H1 (cell line): ENCODE data around the gene TMEM200C. TPM values are rescaled to one million over a fixed set of nuclear protein-coding genes. Genes with fewer than 3 reads are reported as not detected.

Experiments
- CTCF ChIA-PET: fragments of 300-600 bp; sonication (Branson Sonifier 250); formaldehyde crosslinking; loops from one replicate; lab custom pipeline; 2021; ENCODE audit not compliant: partially characterized antibody; lab: Charles Lee
- POLR2A ChIA-PET: fragments of 300-600 bp; sonication (Branson Sonifier 250); formaldehyde crosslinking; loops from one replicate; lab custom pipeline; 2021; ENCODE audit warnings: inconsistent platforms; ENCODE audit not compliant: partially characterized antibody; lab: Charles Lee
- DNase-seq, 2 experiments: peaks; one replicate each; pipeline versions ENCODE4 v3.0.0 to v3.0.0-alpha.2; 2010 to 2022; ENCODE audit warnings: low spot score in 2 of 2, low read depth in 1 of 2, mixed read lengths in 1 of 2
- FAIRE-seq: peaks from 2 replicates; lab custom pipeline; 2011; peaks lifted over from hg19 to GRCh38; lab: Jason Lieb, UNC
- H2AFZ ChIP-seq: 2 replicates; pipeline ENCODE4 v1.8.1; 2012; ENCODE audit warnings: low read length, inconsistent platforms
- H2AK5ac ChIP-seq: 2 replicates; pipeline ENCODE4 v1.6.1; 2013; ENCODE audit warnings: low read depth, low read length
- H2BK120ac ChIP-seq: replicated peaks from 2 replicates; pipeline ENCODE3; 2013; ENCODE audit warnings: low read depth, low read length, inconsistent platforms
- H2BK12ac ChIP-seq: 2 replicates; pipeline ENCODE4 v1.6.1; 2013; ENCODE audit warnings: low read depth, low read length
- H2BK15ac ChIP-seq: 2 replicates; pipeline ENCODE4 v1.6.1; 2013; ENCODE audit warnings: low read length
- H2BK20ac ChIP-seq: 2 replicates; pipeline ENCODE4 v1.6.1; 2013; ENCODE audit warnings: low read length
- H2BK5ac ChIP-seq: 2 replicates; pipeline ENCODE4 v1.6.1; 2013; ENCODE audit warnings: low read depth, low read length
- H3K14ac ChIP-seq: 2 replicates; pipeline ENCODE4 v1.6.1; 2013; ENCODE audit warnings: inconsistent platforms; ENCODE audit not compliant: insufficient read length
- H3K18ac ChIP-seq: 2 replicates; pipeline ENCODE4 v1.6.1; 2013; ENCODE audit warnings: low read length; ENCODE audit errors: extremely low read depth
- H3K23ac ChIP-seq: 2 replicates; pipeline ENCODE4 v1.6.1; 2013; ENCODE audit warnings: inconsistent platforms; ENCODE audit not compliant: insufficient read length
- H3K23me2 ChIP-seq: 2 replicates; pipeline ENCODE4 v1.6.1; 2013; ENCODE audit warnings: low read depth, low read length
- H3K27ac ChIP-seq: 2 replicates; pipeline ENCODE4 v1.6.1; 2011; ENCODE audit warnings: low read depth, low read length, inconsistent platforms
- H3K27me3 ChIP-seq, 4 experiments: replicated peaks in 1 of 4; 1 replicate in 1 of 4; 2 replicates in 3 of 4; pipeline versions ENCODE4 v1.6.1 to v1.8.1; 2011 to 2013; ENCODE audit warnings: low read length in 3 of 4, mild to moderate bottlenecking in 3 of 4, inconsistent platforms in 2 of 4, mixed read lengths in 2 of 4, moderate library complexity in 1 of 4; ENCODE audit not compliant: control insufficient read depth in 3 of 4, insufficient read depth in 3 of 4; ENCODE audit errors: extremely low read depth in 1 of 4
- H3K36me3 ChIP-seq, 4 experiments: 2 replicates each; pipeline versions ENCODE4 v1.6.1 to v1.8.1; 2011 to 2013; ENCODE audit warnings: mild to moderate bottlenecking in 4 of 4, low read length in 3 of 4, moderate library complexity in 2 of 4, control low read depth in 1 of 4, inconsistent platforms in 1 of 4; ENCODE audit not compliant: insufficient read depth in 4 of 4, control insufficient read depth in 2 of 4
- H3K4ac ChIP-seq: replicated peaks from 2 replicates; pipeline ENCODE3; 2013; ENCODE audit warnings: low read length, low read depth, mixed read lengths, inconsistent platforms; ENCODE audit not compliant: insufficient read length
- H3K4me1 ChIP-seq, 4 experiments: replicated peaks in 1 of 4; 1 replicate in 1 of 4; 2 replicates in 3 of 4; pipeline versions ENCODE4 v1.6.1 to v1.8.1; 2011 to 2013; ENCODE audit warnings: low read length in 3 of 4, inconsistent platforms in 2 of 4, mixed read lengths in 1 of 4; ENCODE audit not compliant: insufficient read depth in 4 of 4, control insufficient read depth in 3 of 4
- H3K4me2 ChIP-seq, 2 experiments: 2 replicates each; pipeline versions ENCODE4 v1.6.1 to v1.8.1; 2011 to 2013; ENCODE audit warnings: low read depth in 2 of 2, low read length in 2 of 2, control low read depth in 1 of 2, inconsistent platforms in 1 of 2, mild to moderate bottlenecking in 1 of 2; ENCODE audit not compliant: insufficient read depth in 1 of 2
- H3K4me3 ChIP-seq, 4 experiments: fragments of 200-600, 300-600 bp in 1 of 4; sonication (generic), shearing (Covaris generic), sonication (Bioruptor Twin) in 1 of 4; 2 replicates each; pipeline versions ENCODE4 v1.5.1 to v1.8.1; 2011 to 2016; ENCODE audit warnings: low read length in 4 of 4, low read depth in 3 of 4, control low read depth in 2 of 4, inconsistent platforms in 2 of 4, mild to moderate bottlenecking in 2 of 4, mixed read lengths in 1 of 4, moderate library complexity in 1 of 4; ENCODE audit not compliant: insufficient read depth in 2 of 4; ENCODE audit errors: extremely low read depth in 1 of 4
- H3K56ac ChIP-seq: replicated peaks from 2 replicates; pipeline ENCODE3; 2013; ENCODE audit warnings: low read depth, mild to moderate bottlenecking, mixed read lengths, low read length, inconsistent platforms; ENCODE audit not compliant: insufficient read length
- H3K79me1 ChIP-seq: 2 replicates; pipeline ENCODE4 v1.6.1; 2013; ENCODE audit warnings: low read depth, low read length, control low read depth
- H3K79me2 ChIP-seq, 2 experiments: 2 replicates each; pipeline versions ENCODE4 v1.6.1 to v1.8.1; 2012 to 2013; ENCODE audit warnings: low read length in 2 of 2, mild to moderate bottlenecking in 2 of 2, inconsistent platforms in 1 of 2; ENCODE audit not compliant: insufficient read depth in 2 of 2, control insufficient read depth in 1 of 2
- H3K9ac ChIP-seq, 4 experiments: replicated peaks in 1 of 4; 1 replicate in 1 of 4; 2 replicates in 3 of 4; pipeline versions ENCODE4 v1.6.1 to v1.8.1; 2011 to 2013; ENCODE audit warnings: low read depth in 3 of 4, low read length in 3 of 4, control low read depth in 2 of 4, mild to moderate bottlenecking in 2 of 4, moderate library complexity in 2 of 4, inconsistent platforms in 1 of 4; ENCODE audit errors: extremely low read depth in 1 of 4
- H3K9me3 ChIP-seq, 2 experiments: 2 replicates each; pipeline versions ENCODE4 v1.6.1 to v1.8.1; 2012 to 2013; ENCODE audit warnings: mild to moderate bottlenecking in 2 of 2, moderate library complexity in 2 of 2, control low read depth in 1 of 2, inconsistent platforms in 1 of 2, low read depth in 1 of 2, low read length in 1 of 2, mixed read lengths in 1 of 2; ENCODE audit not compliant: insufficient read depth in 2 of 2
- H4K20me1 ChIP-seq, 2 experiments: replicated peaks in 1 of 2; 2 replicates each; pipeline versions ENCODE3 to v1.8.1; 2011 to 2013; ENCODE audit warnings: inconsistent platforms in 2 of 2, low read length in 2 of 2, mild to moderate bottlenecking in 1 of 2; ENCODE audit not compliant: insufficient read depth in 2 of 2, control insufficient read depth in 1 of 2
- H4K5ac ChIP-seq: 2 replicates; pipeline ENCODE4 v1.6.1; 2013; ENCODE audit warnings: low read length, low read depth, mixed read lengths, inconsistent platforms; ENCODE audit not compliant: insufficient read length
- H4K8ac ChIP-seq: 2 replicates; pipeline ENCODE4 v1.8.0; 2013; ENCODE audit warnings: mild to moderate bottlenecking, moderate library complexity, low read length, inconsistent platforms; ENCODE audit not compliant: insufficient read depth; ENCODE audit errors: extremely low read depth
- H4K91ac ChIP-seq: replicated peaks from 2 replicates; pipeline ENCODE3; 2013; ENCODE audit warnings: low read length, mixed read lengths, inconsistent platforms; ENCODE audit not compliant: insufficient read length
- CBX8 ChIP-seq: fragments of 300-800, 300-1000 bp; sonication (generic); IDR thresholded peaks from 2 replicates; pipeline ENCODE4 v1.7.1; 2016; ENCODE audit warnings: low read depth, low read length, borderline replicate concordance
- CEBPB ChIP-seq: IDR thresholded peaks from 2 replicates; pipeline ENCODE4 v1.6.1; 2012; ENCODE audit warnings: low read depth, low read length
- CREB1 ChIP-seq: IDR thresholded peaks from 2 replicates; pipeline ENCODE4 v1.6.1; 2012; ENCODE audit warnings: inconsistent platforms
- CTBP2 ChIP-seq: IDR thresholded peaks from 2 replicates; pipeline ENCODE4 v1.7.0; 2011; ENCODE audit warnings: borderline replicate concordance, mild to moderate bottlenecking, moderate library complexity, mixed read lengths, low read length; ENCODE audit not compliant: insufficient read depth, insufficient read length
- FOSL1 ChIP-seq: IDR thresholded peaks from 2 replicates; pipeline ENCODE4 v1.6.1; 2011; ENCODE audit warnings: mild to moderate bottlenecking, low read depth, low read length, moderate library complexity; ENCODE audit not compliant: insufficient read depth
- SIRT6 ChIP-seq: IDR thresholded peaks from one replicate; pipeline ENCODE4 v1.7.1; 2012; ENCODE audit warnings: low read length, inconsistent platforms
- TAF1 ChIP-seq: IDR thresholded peaks from 2 replicates; pipeline ENCODE4 v1.6.1; 2011; ENCODE audit warnings: mild to moderate bottlenecking, low read depth, low read length
- ZNF274 ChIP-seq: IDR thresholded peaks from 2 replicates; pipeline ENCODE4 v1.7.0; 2012; ENCODE audit warnings: low read length, borderline replicate concordance; ENCODE audit errors: extremely low read depth
- WGBS, 2 experiments: shearing (Covaris generic) in 1 of 2; methylation state at CpG; one replicate each; pipeline versions ENCODE4 v1.1.6 to v1.1.7; 2013 to 2015; ENCODE audit warnings: low lambda C conversion rate in 2 of 2, mixed read lengths in 2 of 2, inconsistent platforms in 1 of 2, low coverage in 1 of 2, missing lambda C conversion rate in 1 of 2; ENCODE audit not compliant: insufficient replicate concordance in 2 of 2, insufficient coverage in 1 of 2, insufficient read length in 1 of 2; ENCODE audit errors: extremely low coverage in 1 of 2, missing lambda C conversion rate in 1 of 2; 5-methylcytosine and 5-hydroxymethylcytosine counted together
- polyA plus RNA-seq, 7 experiments: library from polyadenylated mRNA; depleted of rRNA in 3 of 7; stranded (reverse) in 5 of 7; unstranded in 2 of 7; fragments of >200 nt in 5 of 7; fragments of 200-250 nt in 2 of 7; gene quantifications; 1 replicate in 5 of 7; 2 replicates in 1 of 7; 4 replicates in 1 of 7; pipeline versions ENCODE4 v1.2.1 to v1.2.3, GENCODE V29; 2011 to 2013; ENCODE audit warnings: missing spikeins in 2 of 7, mixed read lengths in 2 of 7
- total RNA-seq: library from RNA; stranded (reverse); fragmentation: NEBNext Ultra II Directional; extraction: Animal tissue kit (Norgen Biotek cat#: 25700); gene quantifications from 2 replicates; pipeline ENCODE4 v1.2.1, GENCODE V29; 2021

TMEM200C gene
- total and polyA plus RNA-seq, 2 of the 8 experiments (the other 6 are each of a cell fraction or from before 2014, with no cell fraction given) = 3.4 to 9.6 TPM

DNA sequence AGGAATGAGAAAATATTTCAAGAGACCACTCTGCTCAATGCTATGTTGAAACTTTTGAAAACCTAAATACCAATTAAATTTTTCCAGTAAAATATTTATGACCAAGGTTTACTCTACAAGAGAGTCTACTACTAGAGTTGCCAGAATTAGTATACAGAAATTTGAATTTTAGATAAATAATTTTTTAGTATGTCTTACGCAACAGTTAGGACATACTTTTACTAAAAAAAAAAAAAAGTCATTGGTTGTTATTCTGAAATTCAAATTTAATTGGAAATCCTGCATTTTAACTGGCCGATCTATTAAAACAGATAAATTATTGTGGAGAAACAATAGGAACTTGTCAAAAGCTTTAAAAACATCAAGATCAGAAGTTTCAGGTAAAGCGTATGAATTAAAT is 49.1 kb upstream of the TMEM200C start:
- Histone ChIP-seq H3K4me1 (peaks cover 2 to 10% (median 8%) of the 10 kb centered on the region in 4 experiments; a peak in 5 of 7 replicates), H3K79me1 (no peaks in the 10 kb centered on the region), H4K5ac (no peak overlapping the region), H2BK20ac (no peak overlapping the region), H4K8ac (no peak overlapping the region), H3K4ac (no peak overlapping the region), H3K36me3 (no peaks in the 10 kb centered on the region), H3K27ac (no peak overlapping the region), H3K79me2 (no peaks in the 10 kb centered on the region), H3K56ac (no peak overlapping the region), H3K9me3 (no peaks in the 10 kb centered on the region), H2BK120ac (no peak overlapping the region), H2BK12ac (no peak overlapping the region), H3K4me3 (no peak overlapping the region), H2BK5ac (no peak overlapping the region), H2AK5ac (no peak overlapping the region), H3K14ac (no peak overlapping the region), H3K18ac (no peak overlapping the region), H3K4me2 (no peak overlapping the region), H3K23me2 (no peaks in the 10 kb centered on the region), H2BK15ac (no peak overlapping the region), H3K9ac (no peak overlapping the region), H4K20me1 (no peaks in the 10 kb centered on the region), H3K27me3 (no peaks in the 10 kb centered on the region), H2AFZ (no peak overlapping the region), H3K23ac (no peak overlapping the region), H4K91ac (no peak overlapping the region)
- WGBS, 2 experiments = 95% methylated on average over 3 of the region's 3 CpGs; no CpG with 5 or more reads in 1 of the 2 experiments
- TF ChIP-seq CBX8 (no peak), CREB1 (no peak), CEBPB (peak; percentile 73; the same call in 1 of the 2 replicates), CTBP2 (no peak), ZNF274 (no peak), SIRT6 (no peak), TAF1 (no peak), FOSL1 (no peak)
- ChIA-PET CTCF (no interaction called here), POLR2A (no interaction called here)
- FAIRE-seq (no peak), DNase-seq (no peak)
